ENCODE measurements around the gene PDP2.
"Not testable (repeated sequence)": the region's sequence is repeated elsewhere in the genome, so short reads cannot be mapped to it uniquely, and the experiment has no call there.

Gene PDP2

DNA sequence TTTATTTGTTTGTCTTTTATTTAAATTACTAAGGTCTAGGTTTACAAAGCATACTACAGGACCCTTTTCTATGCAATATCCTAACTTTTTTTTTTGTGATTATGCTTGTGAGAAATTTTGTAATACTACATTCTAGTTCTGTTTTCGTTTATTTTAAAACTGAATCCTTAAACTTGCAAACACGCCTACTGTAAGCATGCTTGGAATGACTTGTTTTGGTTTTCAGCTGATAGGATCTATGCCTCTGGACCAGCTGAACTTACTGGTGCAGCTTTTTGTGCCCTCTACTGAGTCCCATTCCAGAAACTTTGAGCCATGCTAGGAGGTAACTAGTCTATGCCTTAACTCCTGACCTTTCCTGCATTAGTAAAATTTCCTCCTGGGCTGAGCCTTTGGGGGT is 6.0 kb downstream of the PDP2 start:
- no peak for DNase-seq (ENCODE audit: low read depth)

GRCh38 chr16:66886914-66887313 is 6.6 kb downstream of the PDP2 start:
- no peak for DNase-seq (ENCODE audit: low read depth)

DNA sequence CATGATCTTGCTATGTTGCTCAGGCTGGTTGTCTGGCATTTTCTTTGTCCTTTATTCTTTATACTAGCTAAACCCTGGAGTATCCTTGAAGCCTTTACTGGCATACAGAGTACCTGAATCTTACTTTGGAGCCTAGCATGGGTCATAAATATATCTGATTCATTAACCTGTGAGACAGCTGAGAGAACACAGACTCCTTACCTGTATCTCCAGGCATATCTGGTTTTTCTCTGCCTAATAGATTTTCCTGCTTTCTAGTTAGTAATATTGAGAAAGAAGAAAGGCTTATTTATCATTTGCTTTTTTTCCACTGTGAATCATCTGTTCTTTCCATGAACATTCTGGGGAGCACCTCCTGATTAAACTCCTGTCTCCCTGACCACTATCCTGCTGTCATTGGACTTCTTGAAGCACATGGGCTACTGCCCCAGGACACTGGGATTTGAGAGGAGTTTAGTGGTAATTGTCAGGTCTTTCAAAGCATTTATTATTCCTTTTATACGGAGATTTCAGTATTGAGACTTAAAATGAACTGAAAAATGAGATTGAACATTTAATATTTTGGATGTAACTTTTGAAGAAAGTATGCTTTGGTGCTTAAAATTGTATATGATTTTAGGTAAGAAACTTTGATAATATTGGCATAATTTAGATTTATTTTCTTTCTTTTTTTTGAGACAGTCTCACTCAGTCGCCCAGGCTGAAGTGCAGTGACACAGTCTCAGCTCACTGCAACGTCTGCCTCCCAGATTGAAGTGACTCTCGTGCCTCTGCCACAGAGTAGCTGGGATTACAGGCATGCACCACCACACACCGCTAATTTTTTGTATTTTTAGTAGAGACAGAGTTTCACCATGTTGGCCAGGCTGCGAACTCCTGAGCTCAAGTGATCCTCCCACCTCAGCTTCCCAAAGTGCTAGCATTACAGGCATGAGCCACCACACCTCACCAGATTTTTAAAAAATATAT is 8.6 kb downstream of the PDP2 start:
- DNase-seq (ENCODE audit: low read depth), result no peak

GRCh38 chr16:66889622-66890021 is 9.3 kb downstream of the PDP2 start:
- no peak for DNase-seq (ENCODE audit: low read depth)

DNA sequence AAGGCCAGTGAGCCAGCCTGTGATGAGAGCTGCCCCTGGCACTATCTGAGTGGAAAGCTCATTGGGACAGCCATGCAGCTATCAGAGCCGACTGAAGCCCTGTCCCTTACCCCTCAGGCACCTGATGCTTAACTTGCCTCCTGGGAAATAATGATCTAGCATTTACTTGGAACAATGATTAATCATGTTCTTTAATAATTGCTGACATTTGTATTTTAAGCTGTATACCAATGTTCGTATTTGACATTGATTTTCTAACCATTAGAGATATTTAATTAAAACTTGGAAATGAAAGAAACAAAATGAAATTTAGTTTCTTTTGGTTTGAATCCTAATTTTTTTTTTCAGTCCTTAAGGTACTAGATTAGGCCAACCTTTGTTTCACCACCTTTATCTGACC is 10.5 kb downstream of the PDP2 start:
- DNase-seq (ENCODE audit: low read depth), result no peak

DNA sequence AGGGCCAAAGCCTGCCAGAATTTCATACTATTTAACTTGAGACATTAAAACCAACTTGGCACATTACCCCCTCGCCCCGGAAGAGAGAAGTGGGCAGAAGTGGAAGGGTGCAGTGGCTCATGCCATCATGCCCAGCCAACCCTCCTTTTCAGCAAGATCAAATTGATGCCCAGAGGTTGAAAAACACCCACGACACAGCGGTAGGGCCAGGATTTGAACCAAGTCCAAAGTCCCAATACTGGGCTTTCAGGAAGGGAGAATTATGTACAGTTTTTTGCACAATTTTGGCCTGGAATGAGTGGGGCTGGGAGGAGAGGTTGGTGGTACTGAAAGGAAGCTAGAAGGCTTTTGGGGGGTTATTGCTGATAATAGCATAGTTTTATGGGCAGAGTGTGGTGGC is 11.0 kb downstream of the PDP2 start:
- no peak for DNase-seq (ENCODE audit: low read depth)

DNA sequence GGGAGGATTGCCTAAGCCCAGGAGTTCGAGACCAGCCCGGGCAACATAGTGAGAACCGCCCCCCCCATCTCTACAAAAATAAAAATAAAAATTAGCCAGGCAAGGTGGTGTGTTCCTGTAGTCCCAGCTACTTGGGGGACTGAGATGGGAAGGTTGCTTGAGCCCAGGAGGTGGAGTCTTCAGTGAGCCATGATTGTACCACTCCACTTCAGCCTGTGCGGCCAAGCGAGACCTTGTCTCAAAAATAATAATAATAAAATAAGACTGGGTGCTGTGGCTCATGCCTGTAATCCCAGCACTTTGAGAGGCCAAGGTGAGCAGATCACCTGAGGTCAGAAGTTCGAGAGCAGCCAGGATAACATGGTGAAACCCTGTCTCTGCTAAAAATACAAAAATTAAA is 11.5 kb downstream of the PDP2 start:
- no peak for DNase-seq (ENCODE audit: low read depth)

GRCh38 chr16:66894055-66894454 is 13.7 kb downstream of the PDP2 start:
- DNase-seq (ENCODE audit: low read depth), result no peak

DNA sequence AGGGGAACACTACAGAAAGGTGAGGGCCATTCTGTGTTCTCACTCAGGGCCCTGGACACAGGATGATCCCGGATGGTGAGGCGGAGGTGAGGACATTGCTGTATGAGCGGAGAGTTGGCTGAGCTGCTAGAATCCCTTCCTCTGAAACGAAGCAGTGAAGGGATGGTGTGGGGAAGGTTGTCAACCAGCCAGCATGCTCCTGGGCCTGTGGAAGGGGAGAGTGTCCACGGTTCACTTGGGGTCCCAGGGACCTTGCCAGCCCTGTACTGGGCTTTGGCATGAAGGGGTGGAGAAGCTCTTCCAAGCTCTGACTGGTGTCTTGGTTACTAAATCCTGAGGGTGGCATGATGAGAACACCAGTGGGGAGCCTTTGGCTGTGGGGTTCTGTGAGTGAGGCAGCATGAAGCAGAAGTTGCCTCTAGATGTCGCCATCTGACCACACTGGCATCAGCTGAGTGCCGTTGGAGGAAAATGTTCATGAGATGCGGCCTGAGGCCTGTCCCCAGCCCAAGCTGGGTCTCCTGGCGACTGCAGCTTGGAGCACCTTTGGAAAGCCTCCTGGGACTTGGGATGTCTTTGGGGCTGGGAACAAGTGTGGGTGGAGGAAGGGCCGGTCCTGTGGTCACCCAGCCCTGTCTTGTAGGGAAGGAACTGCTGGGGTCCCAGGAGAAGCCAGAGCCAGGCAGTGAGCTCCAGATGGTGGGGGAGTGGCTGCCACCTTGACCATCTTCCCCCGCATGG is 14.8 kb downstream of the PDP2 start:
- peak; percentile 37 for DNase-seq (ENCODE audit: low read depth)

- DNase-seq (ENCODE audit: low read depth), result no peak
These were observed 15.3 kb downstream of the PDP2 start for GRCh38 chr16:66895689-66895979.

DNA sequence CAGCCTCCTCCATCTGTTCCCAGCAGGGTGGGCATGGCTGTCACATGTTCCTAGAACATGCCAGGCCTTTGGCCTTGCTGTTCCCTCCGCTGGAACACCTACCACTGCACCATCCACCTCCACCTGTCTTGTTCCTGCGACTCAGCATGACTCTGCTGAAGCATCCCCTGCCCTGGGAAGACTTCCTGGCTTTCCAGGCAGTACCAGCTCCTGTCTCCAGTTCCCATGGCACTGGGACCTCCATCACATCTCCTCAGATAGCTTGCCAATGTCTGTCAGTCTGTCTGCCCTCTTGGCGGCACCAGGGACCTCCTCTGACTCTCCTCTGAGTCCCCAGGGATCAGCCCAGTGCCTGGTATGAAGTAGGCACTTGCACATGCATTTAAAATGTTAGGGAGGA is 15.7 kb downstream of the PDP2 start:
- no peak for DNase-seq (ENCODE audit: low read depth)

DNA sequence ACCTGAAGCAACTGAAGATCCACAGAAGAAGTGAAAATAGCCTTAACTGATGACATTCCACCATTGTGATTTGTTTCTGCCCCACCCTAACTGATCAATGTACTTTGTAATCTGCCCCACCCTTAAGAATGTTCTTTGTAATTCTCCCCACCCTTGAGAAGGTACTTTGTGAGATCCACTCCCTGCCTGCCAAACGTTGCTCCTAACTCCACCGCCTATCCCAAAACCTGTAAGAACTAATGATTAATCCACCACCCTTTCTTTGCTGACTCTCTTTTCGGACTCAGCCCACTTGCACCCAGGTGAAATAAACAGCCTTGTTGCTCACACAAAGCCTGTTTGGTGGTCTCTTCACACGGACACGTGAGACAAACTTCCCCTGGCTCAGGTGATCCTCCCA is 16.4 kb downstream of the PDP2 start:
- not testable (repeated sequence) for DNase-seq (ENCODE audit: low read depth)

- no peak for DNase-seq (ENCODE audit: low read depth)
These were observed 17.9 kb downstream of the PDP2 start for GRCh38 chr16:66898207-66898606.

DNA sequence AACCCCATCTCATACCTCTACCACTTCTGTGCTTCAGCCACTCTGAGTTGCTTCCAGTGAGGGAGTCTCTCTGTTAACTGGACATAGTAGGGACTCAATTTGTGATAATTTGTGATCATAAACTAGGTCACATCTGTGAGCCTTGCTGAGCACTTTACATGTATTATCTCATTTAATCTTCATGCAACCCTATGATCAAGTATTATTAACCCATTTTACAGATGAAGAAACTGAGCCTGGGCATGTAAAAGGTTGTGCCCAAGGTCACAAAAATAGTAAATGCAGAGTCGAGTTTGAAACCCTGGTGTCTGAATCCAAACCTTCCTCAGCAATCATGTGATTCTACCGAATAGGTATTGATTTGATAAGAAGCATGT is 18.6 kb downstream of the PDP2 start:
- DNase-seq (ENCODE audit: low read depth), result no peak

- DNase-seq (ENCODE audit: low read depth), result no peak
These were observed 19.1 kb downstream of the PDP2 start for GRCh38 chr16:66899310-66899944.

- no peak for DNase-seq (ENCODE audit: low read depth)
These were observed 19.8 kb downstream of the PDP2 start for GRCh38 chr16:66899945-66900710.

DNA sequence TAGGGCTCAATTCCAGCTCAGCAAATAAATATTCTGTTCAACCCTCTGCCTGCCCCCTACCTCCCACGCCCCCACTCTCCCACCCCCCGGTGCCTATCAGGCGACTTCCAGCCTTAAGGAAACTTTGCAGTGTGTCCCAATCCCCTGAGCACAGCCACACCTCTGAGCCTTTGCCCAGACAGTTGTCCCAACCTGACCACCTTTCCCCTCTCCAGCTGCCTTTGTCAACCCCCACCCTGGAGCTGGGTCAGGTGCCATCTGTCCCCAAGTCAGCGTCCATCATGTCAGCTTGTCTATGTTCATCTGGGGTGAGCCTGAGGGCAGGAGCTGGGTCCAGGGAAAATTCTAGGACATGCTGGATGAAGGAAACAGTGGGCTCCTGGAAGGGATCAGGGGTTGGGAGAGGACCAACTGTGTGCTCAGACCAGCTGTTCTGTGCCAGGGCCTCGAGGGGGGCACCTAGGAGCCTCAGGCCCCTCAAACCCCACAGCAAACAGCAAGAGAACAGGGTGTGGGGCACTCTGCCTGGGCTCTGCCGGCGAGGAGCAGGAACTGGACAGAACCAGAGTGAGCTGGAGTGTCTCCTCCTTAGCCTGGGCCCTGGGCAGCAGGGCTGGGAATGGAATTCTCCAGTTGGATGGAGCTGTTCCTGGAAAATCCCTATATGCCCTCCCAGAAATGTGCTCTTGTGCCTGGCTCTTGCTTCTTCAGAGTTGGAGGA is 20.6 kb downstream of the PDP2 start:
- DNase-seq (ENCODE audit: low read depth), result no peak

GRCh38 chr16:66901626-66902025 is 21.3 kb downstream of the PDP2 start:
- DNase-seq (ENCODE audit: low read depth), result no peak

- no peak for DNase-seq (ENCODE audit: low read depth)
These were observed 22.6 kb downstream of the PDP2 start for GRCh38 chr16:66902648-66903543.

Data from activated T-cell treated with anti-CD3 and anti-CD28 coated beads for 24 hours (primary cell).